Measurements from ENCODE around the gene MALSU1. TPM values are rescaled to one million over a fixed set of nuclear protein-coding genes. Genes with fewer than 3 reads are reported as not detected.

Gene MALSU1
- total and polyA plus RNA-seq, 2 of the 13 experiments (the other 11 are each of a cell fraction or from before 2014, with no cell fraction given), result 72.0 to 141 TPM

DNA sequence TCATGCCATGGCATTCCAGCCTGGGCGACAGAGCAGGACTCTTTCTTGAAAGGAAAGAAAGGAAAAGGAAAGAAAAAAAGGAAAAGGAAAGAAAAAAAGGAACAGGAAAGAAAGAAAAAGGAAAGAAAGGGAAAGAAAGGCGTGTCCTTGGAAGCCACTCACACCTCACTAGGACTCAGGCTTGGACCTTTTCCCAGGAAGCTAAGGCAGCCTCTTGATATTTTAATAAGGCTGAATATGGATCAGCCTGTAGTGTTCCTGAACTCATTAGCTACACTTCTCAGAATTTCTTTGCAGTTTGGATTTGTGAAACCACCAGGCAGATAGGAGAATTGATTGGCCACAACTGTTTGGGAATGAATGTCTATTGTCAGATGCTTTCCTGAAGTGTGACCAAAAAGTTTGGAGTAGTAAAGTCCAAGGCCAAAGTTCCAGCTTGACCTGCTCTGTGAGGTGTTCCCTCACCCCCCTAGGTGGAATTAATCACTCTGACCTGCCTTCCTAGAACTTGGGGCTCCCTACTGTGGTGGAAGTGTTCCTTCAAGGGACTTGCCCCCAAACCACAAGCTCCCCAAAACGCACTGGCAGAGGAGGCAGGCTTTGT is 7.1 kb upstream of the MALSU1 start (continued):
- TF ChIP-seq, protein P1, sequence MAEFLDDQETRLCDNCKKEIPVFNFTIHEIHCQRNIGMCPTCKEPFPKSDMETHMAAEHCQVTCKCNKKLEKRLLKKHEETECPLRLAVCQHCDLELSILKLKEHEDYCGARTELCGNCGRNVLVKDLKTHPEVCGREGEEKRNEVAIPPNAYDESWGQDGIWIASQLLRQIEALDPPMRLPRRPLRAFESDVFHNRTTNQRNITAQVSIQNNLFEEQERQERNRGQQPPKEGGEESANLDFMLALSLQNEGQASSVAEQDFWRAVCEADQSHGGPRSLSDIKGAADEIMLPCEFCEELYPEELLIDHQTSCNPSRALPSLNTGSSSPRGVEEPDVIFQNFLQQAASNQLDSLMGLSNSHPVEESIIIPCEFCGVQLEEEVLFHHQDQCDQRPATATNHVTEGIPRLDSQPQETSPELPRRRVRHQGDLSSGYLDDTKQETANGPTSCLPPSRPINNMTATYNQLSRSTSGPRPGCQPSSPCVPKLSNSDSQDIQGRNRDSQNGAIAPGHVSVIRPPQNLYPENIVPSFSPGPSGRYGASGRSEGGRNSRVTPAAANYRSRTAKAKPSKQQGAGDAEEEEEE (CRISPR knock-in tag; IDR thresholded peaks at IDR 0.05; ENCODE audit: borderline replicate concordance), result no peak
- TF ChIP-seq MLXIP (CRISPR knock-in tag; IDR thresholded peaks at IDR 0.05; ENCODE audit: borderline replicate concordance), result no peak
- no peak for TF ChIP-seq ZNF501 (CRISPR knock-in tag; IDR thresholded peaks at IDR 0.05)
- peak; percentile 25; the same call in 1 of the 2 replicates for TF ChIP-seq ZNF317 (CRISPR knock-in tag; IDR thresholded peaks at IDR 0.05)
- TF ChIP-seq ZFX (CRISPR knock-in tag; IDR thresholded peaks at IDR 0.05; ENCODE audit: low read depth), result peak; percentile 27; the same call in 1 of the 2 replicates
- no peak for TF ChIP-seq ATF7-NPFF (CRISPR knock-in tag; IDR thresholded peaks at IDR 0.05; ENCODE audit: low read depth)
- TF ChIP-seq ZNF256 (CRISPR knock-in tag; conservative IDR thresholded peaks at IDR 0.05), result no peak
- peak; percentile 51; the same call in 1 of the 2 replicates for TF ChIP-seq JUN (CRISPR knock-in tag; IDR thresholded peaks at IDR 0.05)
- no peak for TF ChIP-seq EZH2 (conservative IDR thresholded peaks at IDR 0.05; ENCODE audit: low read depth, low read length)
- TF ChIP-seq LCORL (IDR thresholded peaks at IDR 0.05), result peak; percentile 33; the same call in 1 of the 2 replicates
- TF ChIP-seq LCORL (CRISPR knock-in tag; IDR thresholded peaks at IDR 0.05), result peak; percentile 68; the same call in 1 of the 2 replicates
- TF ChIP-seq ISX (CRISPR knock-in tag; conservative IDR thresholded peaks at IDR 0.05), result no peak
- peak; percentile 23; the same call in 1 of the 2 replicates for TF ChIP-seq ZBTB10 (CRISPR knock-in tag; IDR thresholded peaks at IDR 0.05; ENCODE audit: borderline replicate concordance)
- TF ChIP-seq ZHX2 (IDR thresholded peaks at IDR 0.05; ENCODE audit: low read depth), result no peak
- TF ChIP-seq ZHX2 (CRISPR knock-in tag; IDR thresholded peaks at IDR 0.05; ENCODE audit: borderline replicate concordance), result no peak
- TF ChIP-seq NR2C2 (CRISPR knock-in tag; IDR thresholded peaks at IDR 0.05; ENCODE audit: borderline replicate concordance), result peak; percentile 24; the same call in 1 of the 2 replicates
